Measurements from ENCODE around the gene PPP1R13B.

DNA sequence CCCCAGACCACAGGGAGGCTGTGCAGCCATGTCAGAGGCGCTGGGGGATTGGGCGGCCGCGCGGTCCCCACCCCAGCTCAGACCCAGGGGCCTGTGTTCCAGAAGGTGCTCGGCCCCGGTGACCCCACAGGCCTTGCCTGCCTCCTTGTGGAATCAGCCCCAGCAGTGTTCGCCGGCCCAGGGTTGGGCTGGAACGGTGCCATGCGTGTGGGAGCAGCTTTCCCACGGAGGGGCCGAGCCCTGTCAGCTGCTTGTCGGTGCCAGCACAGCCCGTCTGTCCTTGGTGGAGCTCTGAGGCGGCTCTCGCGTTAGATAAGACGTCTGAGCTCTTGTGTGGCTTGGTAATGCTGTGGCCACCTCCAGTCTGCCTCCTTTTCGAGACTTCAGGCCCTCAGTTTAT, 123.3 kb downstream of the PPP1R13B start:
- TF ChIP-seq, protein P1, sequence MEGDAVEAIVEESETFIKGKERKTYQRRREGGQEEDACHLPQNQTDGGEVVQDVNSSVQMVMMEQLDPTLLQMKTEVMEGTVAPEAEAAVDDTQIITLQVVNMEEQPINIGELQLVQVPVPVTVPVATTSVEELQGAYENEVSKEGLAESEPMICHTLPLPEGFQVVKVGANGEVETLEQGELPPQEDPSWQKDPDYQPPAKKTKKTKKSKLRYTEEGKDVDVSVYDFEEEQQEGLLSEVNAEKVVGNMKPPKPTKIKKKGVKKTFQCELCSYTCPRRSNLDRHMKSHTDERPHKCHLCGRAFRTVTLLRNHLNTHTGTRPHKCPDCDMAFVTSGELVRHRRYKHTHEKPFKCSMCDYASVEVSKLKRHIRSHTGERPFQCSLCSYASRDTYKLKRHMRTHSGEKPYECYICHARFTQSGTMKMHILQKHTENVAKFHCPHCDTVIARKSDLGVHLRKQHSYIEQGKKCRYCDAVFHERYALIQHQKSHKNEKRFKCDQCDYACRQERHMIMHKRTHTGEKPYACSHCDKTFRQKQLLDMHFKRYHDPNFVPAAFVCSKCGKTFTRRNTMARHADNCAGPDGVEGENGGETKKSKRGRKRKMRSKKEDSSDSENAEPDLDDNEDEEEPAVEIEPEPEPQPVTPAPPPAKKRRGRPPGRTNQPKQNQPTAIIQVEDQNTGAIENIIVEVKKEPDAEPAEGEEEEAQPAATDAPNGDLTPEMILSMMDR (IDR thresholded peaks at IDR 0.05) = no peak
- TF ChIP-seq POLR2A (IDR thresholded peaks at IDR 0.05) = no peak

Measured in breast epithelium (tissue), 3 donors.